SH-SY5Y (cell line): ENCODE results near the gene VDR.

Experiments
- GATA2 ChIP-seq: IDR thresholded peaks from 2 replicates; pipeline ENCODE4 v1.6.1; 2011; ENCODE audit warnings: mild to moderate bottlenecking, low read depth, low read length
- GATA3 ChIP-seq: IDR thresholded peaks from 2 replicates; pipeline ENCODE4 v1.6.1; 2011; ENCODE audit warnings: low read depth, mild to moderate bottlenecking, low read length, moderate library complexity

The VDR gene

GRCh38 chr12:47819896-47820630 is 84.7 kb downstream of the VDR start, which contains the start of gene HDAC7:
Gene HDAC7, minus strand, starts transcription at chr12:47819903. Its CDS starts 118 bp downstream, at chr12:47819785.
- TF ChIP-seq GATA2, result peak; percentile 67
- TF ChIP-seq GATA3, result no peak

- TF ChIP-seq GATA3 (no peak), GATA2 (no peak)
Observed at GRCh38 chr12:47819138-47819895, 85.5 kb downstream of the VDR start.

GRCh38 chr12:47818467-47819137 is 86.2 kb downstream of the VDR start:
- TF ChIP-seq GATA3 (no peak), GATA2 (no peak)

GRCh38 chr12:47818007-47818376 is 86.8 kb downstream of the VDR start:
- TF ChIP-seq GATA2 (no peak), GATA3 (no peak)

- TF ChIP-seq GATA3, result no peak
- no peak for TF ChIP-seq GATA2
Observed at GRCh38 chr12:47817272-47818006, 87.4 kb downstream of the VDR start.

- TF ChIP-seq GATA2 (no peak), GATA3 (no peak)
Observed at GRCh38 chr12:47816403-47817271, 88.2 kb downstream of the VDR start.

- TF ChIP-seq GATA3 (no peak), GATA2 (no peak)
Observed at GRCh38 chr12:47814539-47815170, 90.1 kb downstream of the VDR start.

- TF ChIP-seq GATA3, result no peak
- no peak for TF ChIP-seq GATA2
Observed at GRCh38 chr12:47813511-47814196, 91.1 kb downstream of the VDR start.

- TF ChIP-seq GATA2 (no peak), GATA3 (no peak)
Observed at GRCh38 chr12:47812797-47813510, 91.8 kb downstream of the VDR start.

- TF ChIP-seq GATA3, result no peak
- TF ChIP-seq GATA2, result no peak
Observed at GRCh38 chr12:47811581-47812484, 93.0 kb downstream of the VDR start.

GRCh38 chr12:47811072-47811396 is 93.8 kb downstream of the VDR start:
- TF ChIP-seq GATA2, result no peak
- no peak for TF ChIP-seq GATA3
